Endodermal cell (in vitro differentiated cells): ENCODE data around the gene IGFBP4. TPM values are rescaled to one million over a fixed set of nuclear protein-coding genes. Genes with fewer than 3 reads are reported as not detected.
A peak's percentile ranks its signal among the peaks of the same experiment; 100 is the strongest.

ENCODE experiments used
- DNase-seq: peaks from one replicate; pipeline ENCODE4 v3.0.0-alpha.2; 2017
- H3K27ac ChIP-seq: 2 replicates; pipeline ENCODE4 v1.5.1; 2013; ENCODE audit warnings: mild to moderate bottlenecking, low read depth, low read length, moderate library complexity
- H3K27me3 ChIP-seq: 2 replicates; pipeline ENCODE4 v1.6.1; 2013; ENCODE audit warnings: mild to moderate bottlenecking, low read length, moderate library complexity; ENCODE audit not compliant: insufficient read depth, control insufficient read depth, poor library complexity, severe bottlenecking
- H3K36me3 ChIP-seq: 2 replicates; pipeline ENCODE4 v1.7.0; 2013; ENCODE audit warnings: mild to moderate bottlenecking, low read length, moderate library complexity; ENCODE audit not compliant: control insufficient read depth, insufficient read depth
- H3K4me1 ChIP-seq: one replicate; pipeline ENCODE4 v1.7.0; 2013; ENCODE audit warnings: low read length; ENCODE audit not compliant: control insufficient read depth, insufficient read depth
- H3K4me3 ChIP-seq: 2 replicates; pipeline ENCODE4 v1.5.1; 2013; ENCODE audit warnings: mild to moderate bottlenecking, low read length, moderate library complexity
- H3K9ac ChIP-seq: 2 replicates; pipeline ENCODE4 v1.6.1; 2013; ENCODE audit warnings: mild to moderate bottlenecking, low read length, moderate library complexity; ENCODE audit not compliant: poor library complexity, severe bottlenecking; ENCODE audit errors: extremely low read depth
- H3K9me3 ChIP-seq: 2 replicates; pipeline ENCODE4 v1.6.1; 2013; ENCODE audit warnings: mild to moderate bottlenecking, low read length, moderate library complexity; ENCODE audit not compliant: control insufficient read depth
- H3K27ac Mint-ChIP-seq: 2 replicates; pipeline ENCODE4 v1.8.0; 2020; ENCODE audit warnings: mixed read lengths
- H3K27me3 Mint-ChIP-seq: 2 replicates; pipeline ENCODE4 v1.8.0; 2021; ENCODE audit warnings: mild to moderate bottlenecking, mixed read lengths; ENCODE audit not compliant: insufficient read depth
- H3K36me3 Mint-ChIP-seq: 2 replicates; pipeline ENCODE4 v1.8.0; 2020; ENCODE audit warnings: low read depth, mixed read lengths
- H3K4me1 Mint-ChIP-seq: 2 replicates; pipeline ENCODE4 v1.8.0; 2020; ENCODE audit warnings: mixed read lengths
- H3K4me3 Mint-ChIP-seq: 2 replicates; pipeline ENCODE4 v1.8.0; 2020; ENCODE audit warnings: mild to moderate bottlenecking, moderate library complexity, mixed read lengths
- H3K9me3 Mint-ChIP-seq: 2 replicates; pipeline ENCODE4 v1.8.0; 2020; ENCODE audit warnings: mild to moderate bottlenecking, mixed read lengths
- WGBS, 2 experiments: methylation state at CpG; one replicate each; pipeline versions ENCODE4 v1.1.5 to v1.1.7; 2013; ENCODE audit warnings: missing lambda C conversion rate in 2 of 2, mixed read lengths in 1 of 2; ENCODE audit not compliant: insufficient coverage in 1 of 2, insufficient read length in 1 of 2; 5-methylcytosine and 5-hydroxymethylcytosine counted together
- total RNA-seq, 2 donors: library from RNA; stranded (reverse); fragmentation: NEBNext Ultra II Directional in 1 of 2; extraction: Animal tissue kit (Norgen Biotek cat#: 25700) in 1 of 2; gene quantifications; 2 replicates in 1 of 2; 3 replicates in 1 of 2; pipeline ENCODE4 v1.2.1, GENCODE V29; 2021
- TF ChIP-seq, protein P1 (sequence below): fragments of 200-600 bp; sonication (generic); conservative IDR thresholded peaks from 2 replicates; pipeline ENCODE4 v1.5.0; 2021; ENCODE audit warnings: antibody characterized with exemption, mild to moderate bottlenecking

IGFBP4 gene
- total RNA-seq, 2 donors from 2014 or later = 58.3 to 69.0 TPM

- no peaks in the 10 kb centered on the region for H3K27me3 ChIP-seq
- H3K27ac Mint-ChIP-seq = no peak overlapping the region
- peaks cover 36% of the 10 kb centered on the region for H3K36me3 Mint-ChIP-seq
- H3K4me1 ChIP-seq = peaks cover 11% of the 10 kb centered on the region
- DNase-seq = no peak
- no peaks in the 10 kb centered on the region for H3K36me3 ChIP-seq
- no peak overlapping the region for H3K4me3 ChIP-seq
- no peaks in the 10 kb centered on the region for H3K9me3 ChIP-seq
- H3K9me3 Mint-ChIP-seq = no peaks in the 10 kb centered on the region
- H3K4me3 Mint-ChIP-seq = no peak overlapping the region
- TF ChIP-seq, protein P1, sequence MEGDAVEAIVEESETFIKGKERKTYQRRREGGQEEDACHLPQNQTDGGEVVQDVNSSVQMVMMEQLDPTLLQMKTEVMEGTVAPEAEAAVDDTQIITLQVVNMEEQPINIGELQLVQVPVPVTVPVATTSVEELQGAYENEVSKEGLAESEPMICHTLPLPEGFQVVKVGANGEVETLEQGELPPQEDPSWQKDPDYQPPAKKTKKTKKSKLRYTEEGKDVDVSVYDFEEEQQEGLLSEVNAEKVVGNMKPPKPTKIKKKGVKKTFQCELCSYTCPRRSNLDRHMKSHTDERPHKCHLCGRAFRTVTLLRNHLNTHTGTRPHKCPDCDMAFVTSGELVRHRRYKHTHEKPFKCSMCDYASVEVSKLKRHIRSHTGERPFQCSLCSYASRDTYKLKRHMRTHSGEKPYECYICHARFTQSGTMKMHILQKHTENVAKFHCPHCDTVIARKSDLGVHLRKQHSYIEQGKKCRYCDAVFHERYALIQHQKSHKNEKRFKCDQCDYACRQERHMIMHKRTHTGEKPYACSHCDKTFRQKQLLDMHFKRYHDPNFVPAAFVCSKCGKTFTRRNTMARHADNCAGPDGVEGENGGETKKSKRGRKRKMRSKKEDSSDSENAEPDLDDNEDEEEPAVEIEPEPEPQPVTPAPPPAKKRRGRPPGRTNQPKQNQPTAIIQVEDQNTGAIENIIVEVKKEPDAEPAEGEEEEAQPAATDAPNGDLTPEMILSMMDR = no peak
- H3K27me3 Mint-ChIP-seq = no peaks in the 10 kb centered on the region
- H3K4me1 Mint-ChIP-seq = peaks cover 13% of the 10 kb centered on the region
- H3K27ac ChIP-seq = no peak overlapping the region
- no peak overlapping the region for H3K9ac ChIP-seq
- 67 to 86% methylated on average over 2 of the region's 2 CpGs for WGBS, 2 experiments
Observed at GRCh38 chr17:40454613-40454995, 11.4 kb downstream of the IGFBP4 start.

DNA sequence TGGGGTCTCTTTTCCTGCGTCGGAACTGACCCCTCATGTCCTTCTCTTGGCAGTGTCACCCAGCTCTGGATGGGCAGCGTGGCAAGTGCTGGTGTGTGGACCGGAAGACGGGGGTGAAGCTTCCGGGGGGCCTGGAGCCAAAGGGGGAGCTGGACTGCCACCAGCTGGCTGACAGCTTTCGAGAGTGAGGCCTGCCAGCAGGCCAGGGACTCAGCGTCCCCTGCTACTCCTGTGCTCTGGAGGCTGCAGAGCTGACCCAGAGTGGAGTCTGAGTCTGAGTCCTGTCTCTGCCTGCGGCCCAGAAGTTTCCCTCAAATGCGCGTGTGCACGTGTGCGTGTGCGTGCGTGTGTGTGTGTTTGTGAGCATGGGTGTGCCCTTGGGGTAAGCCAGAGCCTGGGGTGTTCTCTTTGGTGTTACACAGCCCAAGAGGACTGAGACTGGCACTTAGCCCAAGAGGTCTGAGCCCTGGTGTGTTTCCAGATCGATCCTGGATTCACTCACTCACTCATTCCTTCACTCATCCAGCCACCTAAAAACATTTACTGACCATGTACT, 13.2 kb downstream of the IGFBP4 start:
- no peak overlapping the region for H3K27ac Mint-ChIP-seq
- TF ChIP-seq, protein P1 = no peak
- Histone ChIP-seq H3K27me3 (no peaks in the 10 kb centered on the region), H3K9ac (no peak overlapping the region), H3K36me3 (no peaks in the 10 kb centered on the region), H3K27ac (no peak overlapping the region), H3K4me1 (peaks cover 11% of the 10 kb centered on the region), H3K4me3 (no peak overlapping the region), H3K9me3 (no peaks in the 10 kb centered on the region)
- no peaks in the 10 kb centered on the region for H3K27me3 Mint-ChIP-seq
- peaks cover 13% of the 10 kb centered on the region for H3K4me1 Mint-ChIP-seq
- peaks cover 36% of the 10 kb centered on the region for H3K36me3 Mint-ChIP-seq
- no peak for DNase-seq
- no peaks in the 10 kb centered on the region for H3K9me3 Mint-ChIP-seq
- 93 to 97% methylated on average over 7 to 16 of the region's 16 CpGs for WGBS, 2 experiments
- H3K4me3 Mint-ChIP-seq = no peak overlapping the region

DNA sequence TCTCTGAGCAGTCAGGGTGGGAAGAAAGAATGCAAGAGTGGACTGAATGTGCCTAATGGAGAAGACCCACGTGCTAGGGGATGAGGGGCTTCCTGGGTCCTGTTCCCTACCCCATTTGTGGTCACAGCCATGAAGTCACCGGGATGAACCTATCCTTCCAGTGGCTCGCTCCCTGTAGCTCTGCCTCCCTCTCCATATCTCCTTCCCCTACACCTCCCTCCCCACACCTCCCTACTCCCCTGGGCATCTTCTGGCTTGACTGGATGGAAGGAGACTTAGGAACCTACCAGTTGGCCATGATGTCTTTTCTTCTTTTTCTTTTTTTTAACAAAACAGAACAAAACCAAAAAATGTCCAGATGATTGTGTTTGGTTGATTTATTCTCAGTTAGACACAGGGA, 14.1 kb downstream of the IGFBP4 start:
- Histone ChIP-seq H3K27me3 (no peaks in the 10 kb centered on the region), H3K9ac (no peak overlapping the region), H3K36me3 (no peaks in the 10 kb centered on the region), H3K4me1 (peaks cover 11% of the 10 kb centered on the region), H3K27ac (no peak overlapping the region), H3K4me3 (no peak overlapping the region), H3K9me3 (no peaks in the 10 kb centered on the region)
- TF ChIP-seq, protein P1 = no peak
- Mint-ChIP-seq H3K27me3 (no peaks in the 10 kb centered on the region), H3K4me3 (no peak overlapping the region), H3K36me3 (peaks cover 32% of the 10 kb centered on the region), H3K9me3 (no peaks in the 10 kb centered on the region), H3K27ac (peak overlapping the region; percentile 82), H3K4me1 (peaks cover 13% of the 10 kb centered on the region)
- 94 to 100% methylated on average over 1 to 3 of the region's 3 CpGs for WGBS, 2 experiments
- DNase-seq = no peak
